Stomach (tissue), 9 donors: ENCODE data around the gene OR2G3. TPM values are rescaled to one million over a fixed set of nuclear protein-coding genes. Genes with fewer than 3 reads are reported as not detected.
A peak's percentile ranks its signal among the peaks of the same experiment; 100 is the strongest.

ENCODE experiments used
- DNase-seq, 2 donors: peaks; one replicate each; pipeline versions ENCODE4 v3.0.0 to v3.0.0-alpha.2; 2013 to 2019
- H3K27ac ChIP-seq, 5 donors: fragments of 200-600 bp in 4 of 5; sonication (generic) in 4 of 5; one replicate each; pipeline ENCODE4 v1.5.1; 2013 to 2019; ENCODE audit warnings: mild to moderate bottlenecking in 1 of 5, moderate library complexity in 1 of 5
- H3K27me3 ChIP-seq, 3 donors: fragments of 200-600 bp; sonication (generic); one replicate each; pipeline ENCODE4 v1.5.1; 2017 to 2019; ENCODE audit warnings: mixed run types in 1 of 3
- H3K36me3 ChIP-seq, 4 donors: fragments of 200-600 bp; sonication (generic); 1 replicate in 3 of 4; 2 replicates in 1 of 4; pipeline ENCODE4 v1.5.1; 2016 to 2019
- H3K4me1 ChIP-seq, 4 donors: fragments of 200-600 bp; sonication (generic); one replicate each; pipeline ENCODE4 v1.5.1; 2016 to 2019
- H3K4me3 ChIP-seq, 4 donors: fragments of 200-600 bp; sonication (generic) in 3 of 4; one replicate each; pipeline ENCODE4 v1.5.1; 2016 to 2019; ENCODE audit warnings: mild to moderate bottlenecking in 1 of 4
- H3K9me3 ChIP-seq, 4 donors: fragments of 200-600 bp; sonication (generic); one replicate each; pipeline ENCODE4 v1.5.1; 2016 to 2019
- EP300 ChIP-seq: sonication (generic); formaldehyde crosslinking; IDR thresholded peaks from one replicate; pipeline ENCODE4 v1.6.1; 2017; ENCODE audit warnings: antibody characterized with exemption
- POLR2A ChIP-seq, 4 donors: fragments of 450-650 bp; IDR thresholded peaks; one replicate each; pipeline ENCODE4 v1.6.1; 2016; ENCODE audit warnings: antibody characterized with exemption in 4 of 4, control low read depth in 2 of 4, mild to moderate bottlenecking in 1 of 4, moderate library complexity in 1 of 4
- POLR2AphosphoS5 ChIP-seq, 3 donors: sonication (generic); formaldehyde crosslinking; IDR thresholded peaks; one replicate each; pipeline ENCODE4 v1.6.1; 2016; ENCODE audit warnings: antibody characterized with exemption in 3 of 3
- WGBS, 5 donors: extraction: QIAGEN DNeasy Blood & Tissue Kit in 3 of 5; methylation state at CpG; one replicate each; pipeline versions ENCODE4 v1.1.5 to v1.1.7; 2013 to 2018; 5-methylcytosine and 5-hydroxymethylcytosine counted together
- intact Hi-C: fragments of 100-400 bp; cut with DNase I; formaldehyde crosslinking; loops from one replicate; pipeline ENCODE4 v1.15.1; 2023; ENCODE audit warnings: low total_unique reads
- polyA plus RNA-seq, 3 donors: library from polyadenylated mRNA; stranded (reverse); fragments of 200-250 nt; gene quantifications; one replicate each; pipeline ENCODE4 v1.2.3, GENCODE V29; 2013
- total RNA-seq, 5 donors: library from RNA; depleted of rRNA; stranded (reverse); fragments of >200 nt; gene quantifications; one replicate each; pipeline versions ENCODE4 v1.1.0 to v1.2.3, GENCODE V29; 2014 to 2016
- TF ChIP-seq, protein P1 (sequence below), 7 experiments: fragments of 450-650 bp in 4 of 7; fragments of 200-600 bp in 3 of 7; sonication (generic) in 3 of 7; IDR thresholded peaks; one replicate each; pipeline ENCODE4 v1.5.1; 2016 to 2019; ENCODE audit warnings: antibody characterized with exemption in 7 of 7, control low read depth in 2 of 7, mild to moderate bottlenecking in 1 of 7
- donor health status: healthy with polysubstance abuse.
- donor health status: Bipolar disorder and iron deficiency.
- donor health status: healthy.

The OR2G3 gene
- total and polyA plus RNA-seq, 8 donors, result not detected

DNA sequence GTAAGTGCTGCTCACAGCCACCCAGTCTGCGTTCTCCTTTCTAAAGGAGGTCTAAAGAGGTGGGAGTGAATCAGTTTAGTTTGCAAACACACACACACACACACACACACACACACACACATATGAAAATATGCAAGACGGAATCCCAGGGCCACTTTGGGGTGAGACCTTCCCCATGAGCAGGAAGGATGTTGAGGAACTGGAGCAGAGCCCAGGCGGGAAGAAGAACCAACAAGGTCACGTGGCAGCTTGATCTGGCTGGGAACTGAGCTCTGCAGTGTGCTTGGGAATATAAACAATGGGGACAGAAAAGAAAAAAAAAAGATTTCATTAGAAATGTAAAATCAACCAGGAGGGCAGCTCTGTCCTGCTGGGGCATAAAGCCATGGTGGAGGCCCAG, 32.6 kb downstream of the OR2G3 start:
- WGBS, 5 donors, result 55 to 70% (median 64%) methylated on average over 4 of the region's 4 CpGs
- intact Hi-C loops, result no loop called here
- DNase-seq, result peak in 1 of 2 donors; percentile 35

GRCh38 chr1:247638781-247639180, 33.4 kb downstream of the OR2G3 start:
- Histone ChIP-seq H3K27ac (peak overlapping the region in 2 of 5 donors; percentile 63 to 68), H3K27me3 (peaks cover 0 to 11% (median 0%) of the 10 kb centered on the region in 3 donors), H3K4me3 (peak overlapping the region in 2 of 4 donors; percentile 45 to 49), H3K9me3 (peaks cover 0 to 14% (median 7%) of the 10 kb centered on the region in 4 donors), H3K36me3 (no peaks in the 10 kb centered on the region), H3K4me1 (peaks cover 0 to 10% (median 0%) of the 10 kb centered on the region in 4 donors)
- 49 to 72% (median 56%) methylated on average over 6 of the region's 6 CpGs for WGBS, 5 donors
- intact Hi-C loops, result no loop called here
- no peak for TF ChIP-seq EP300
- no peak for TF ChIP-seq POLR2A (IDR thresholded peaks at IDR 0.05)
- TF ChIP-seq, protein P1, sequence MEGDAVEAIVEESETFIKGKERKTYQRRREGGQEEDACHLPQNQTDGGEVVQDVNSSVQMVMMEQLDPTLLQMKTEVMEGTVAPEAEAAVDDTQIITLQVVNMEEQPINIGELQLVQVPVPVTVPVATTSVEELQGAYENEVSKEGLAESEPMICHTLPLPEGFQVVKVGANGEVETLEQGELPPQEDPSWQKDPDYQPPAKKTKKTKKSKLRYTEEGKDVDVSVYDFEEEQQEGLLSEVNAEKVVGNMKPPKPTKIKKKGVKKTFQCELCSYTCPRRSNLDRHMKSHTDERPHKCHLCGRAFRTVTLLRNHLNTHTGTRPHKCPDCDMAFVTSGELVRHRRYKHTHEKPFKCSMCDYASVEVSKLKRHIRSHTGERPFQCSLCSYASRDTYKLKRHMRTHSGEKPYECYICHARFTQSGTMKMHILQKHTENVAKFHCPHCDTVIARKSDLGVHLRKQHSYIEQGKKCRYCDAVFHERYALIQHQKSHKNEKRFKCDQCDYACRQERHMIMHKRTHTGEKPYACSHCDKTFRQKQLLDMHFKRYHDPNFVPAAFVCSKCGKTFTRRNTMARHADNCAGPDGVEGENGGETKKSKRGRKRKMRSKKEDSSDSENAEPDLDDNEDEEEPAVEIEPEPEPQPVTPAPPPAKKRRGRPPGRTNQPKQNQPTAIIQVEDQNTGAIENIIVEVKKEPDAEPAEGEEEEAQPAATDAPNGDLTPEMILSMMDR (IDR thresholded peaks at IDR 0.05), result no peak
- no peak for TF ChIP-seq POLR2AphosphoS5 (IDR thresholded peaks at IDR 0.05)
- DNase-seq, result peak in 1 of 2 donors; percentile 14

More for the DNA sequence above, 32.6 kb downstream of the OR2G3 start:
- no peak for TF ChIP-seq EP300
- no peak for TF ChIP-seq POLR2A (IDR thresholded peaks at IDR 0.05)
- TF ChIP-seq, protein P1 (IDR thresholded peaks at IDR 0.05), result no peak
- TF ChIP-seq POLR2AphosphoS5 (IDR thresholded peaks at IDR 0.05), result no peak
- peaks cover 0 to 19% (median 7%) of the 10 kb centered on the region in 4 donors for H3K9me3 ChIP-seq
- peaks cover 0 to 11% (median 0%) of the 10 kb centered on the region in 3 donors for H3K27me3 ChIP-seq
- no peak overlapping the region for H3K4me3 ChIP-seq
- H3K4me1 ChIP-seq, result peaks cover 0 to 10% (median 0%) of the 10 kb centered on the region in 4 donors
- no peak overlapping the region for H3K27ac ChIP-seq
- no peaks in the 10 kb centered on the region for H3K36me3 ChIP-seq

- peaks cover 0 to 11% (median 0%) of the 10 kb centered on the region in 3 donors for H3K27me3 ChIP-seq
- peak overlapping the region; percentile 39 to 78 (median 68) for H3K27ac ChIP-seq
- WGBS, 5 donors, result 12 to 25% (median 15%) methylated on average over 8 to 55 of the region's 55 CpGs
- intact Hi-C loops, result no loop called here
- TF ChIP-seq POLR2AphosphoS5 (IDR thresholded peaks at IDR 0.05), result peak in 2 of 3 donors; percentile 14 to 53
- TF ChIP-seq, protein P1 (IDR thresholded peaks at IDR 0.05), result no peak
- peaks cover 0 to 10% (median 0%) of the 10 kb centered on the region in 4 donors for H3K4me1 ChIP-seq
- peaks cover 0 to 12% (median 7%) of the 10 kb centered on the region in 4 donors for H3K9me3 ChIP-seq
- no peaks in the 10 kb centered on the region for H3K36me3 ChIP-seq
- peak; percentile 82 to 91 for DNase-seq
- H3K4me3 ChIP-seq, result peak overlapping the region; percentile 28 to 49 (median 44)
Observed at GRCh38 chr1:247639381-247639981, 34.1 kb downstream of the OR2G3 start.

DNA sequence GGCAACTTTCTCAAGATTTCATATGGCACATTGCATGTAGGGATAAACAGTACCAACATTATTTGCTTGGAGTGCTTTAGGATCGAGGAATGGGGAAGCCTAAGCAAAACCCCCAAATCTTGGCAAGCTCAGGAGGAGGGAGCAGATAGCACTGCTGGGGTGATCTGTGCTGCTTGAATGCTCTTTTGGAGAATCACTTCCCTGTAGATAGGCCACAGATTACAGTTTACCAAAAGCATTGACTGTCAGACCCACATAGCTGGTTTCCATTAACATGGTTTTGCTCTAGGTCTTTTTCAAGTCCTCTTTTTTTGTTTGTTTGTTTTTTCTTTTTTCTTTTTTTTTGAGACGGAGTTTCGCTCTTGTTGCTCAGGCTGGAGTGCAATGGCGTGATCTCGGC, 37.4 kb downstream of the OR2G3 start:
- H3K36me3 ChIP-seq, result no peaks in the 10 kb centered on the region
- WGBS, 5 donors, result 71 to 96% (median 88%) methylated on average over 5 of the region's 5 CpGs
- no peak overlapping the region for H3K27ac ChIP-seq
- TF ChIP-seq POLR2A (IDR thresholded peaks at IDR 0.05) (no peak), EP300 (no peak), POLR2AphosphoS5 (IDR thresholded peaks at IDR 0.05) (no peak)
- TF ChIP-seq, protein P1 (IDR thresholded peaks at IDR 0.05), result no peak
- H3K4me1 ChIP-seq, result peaks cover 0 to 10% (median under 1%) of the 10 kb centered on the region in 4 donors
- no peak overlapping the region for H3K4me3 ChIP-seq
- DNase-seq, result no peak
- peaks cover 0 to 11% (median 0%) of the 10 kb centered on the region in 3 donors for H3K27me3 ChIP-seq
- intact Hi-C loops, result no loop called here
- peaks cover 0 to 7% (median 6%) of the 10 kb centered on the region in 4 donors for H3K9me3 ChIP-seq
